ENCODE results near the gene MMP11.

MMP11 gene

DNA sequence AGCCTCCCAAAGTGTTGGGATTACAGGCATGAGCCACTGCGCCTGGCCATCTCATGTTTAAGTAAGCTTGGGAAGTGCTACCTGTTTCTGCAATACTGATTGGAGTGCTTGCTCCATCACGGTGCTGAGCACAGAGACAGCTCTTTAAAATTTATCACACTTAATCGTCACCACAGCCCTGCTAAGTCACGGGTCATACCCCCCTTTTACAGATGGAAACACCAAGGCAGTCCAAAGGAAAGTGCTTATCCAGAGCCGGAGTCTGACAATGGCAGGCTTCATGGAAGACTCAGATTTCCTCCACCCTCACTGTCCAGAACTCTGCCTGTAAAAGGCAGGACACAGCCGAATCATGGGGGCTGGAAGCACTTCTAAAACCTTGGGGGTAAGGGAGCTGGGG, 12.6 kb upstream of the MMP11 start:
- DNase-seq = no peak

DNA sequence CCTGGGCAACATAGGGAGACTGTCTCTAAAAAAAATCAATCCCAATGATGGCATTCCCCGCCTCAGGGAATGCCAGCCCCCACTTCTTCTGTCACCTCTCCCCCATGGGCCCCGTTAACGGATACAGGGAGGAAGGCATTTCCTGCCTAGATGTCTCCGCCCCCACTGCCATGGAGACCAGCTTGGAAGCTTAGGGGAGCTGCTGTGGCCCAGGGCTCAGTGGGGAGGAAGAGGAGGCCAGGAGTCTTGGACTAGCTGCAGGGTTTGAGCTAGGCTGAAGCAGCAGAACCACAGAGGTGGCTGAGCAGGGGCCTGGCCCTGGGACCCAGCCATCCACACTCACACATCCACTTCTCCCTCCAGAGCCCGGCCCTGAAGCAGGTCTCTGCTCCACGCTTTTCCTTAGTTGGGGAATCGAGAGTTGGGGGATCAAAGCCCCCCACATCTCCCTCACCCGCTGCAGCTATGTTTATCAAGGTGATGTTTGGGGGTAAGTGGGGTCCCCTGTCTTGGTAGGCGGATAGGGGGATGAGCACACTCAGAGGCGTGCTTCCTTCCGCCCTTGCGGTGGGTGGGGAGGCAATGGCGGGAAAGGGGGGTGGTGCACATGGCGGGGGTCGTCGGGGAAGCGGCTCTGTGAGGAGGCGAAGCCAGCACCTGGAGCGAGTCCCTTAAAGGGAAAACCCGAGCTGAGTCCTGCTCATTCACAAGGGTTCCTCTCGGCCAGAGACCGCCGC, 9.6 kb upstream of the MMP11 start, which contains the start of gene C22orf15:
Gene C22orf15 (plus strand): TSS at position 149 of the 737 bp plus-strand sequence. CDS start 317 bp downstream, at position 466.
- DNase-seq = no peak

DNA sequence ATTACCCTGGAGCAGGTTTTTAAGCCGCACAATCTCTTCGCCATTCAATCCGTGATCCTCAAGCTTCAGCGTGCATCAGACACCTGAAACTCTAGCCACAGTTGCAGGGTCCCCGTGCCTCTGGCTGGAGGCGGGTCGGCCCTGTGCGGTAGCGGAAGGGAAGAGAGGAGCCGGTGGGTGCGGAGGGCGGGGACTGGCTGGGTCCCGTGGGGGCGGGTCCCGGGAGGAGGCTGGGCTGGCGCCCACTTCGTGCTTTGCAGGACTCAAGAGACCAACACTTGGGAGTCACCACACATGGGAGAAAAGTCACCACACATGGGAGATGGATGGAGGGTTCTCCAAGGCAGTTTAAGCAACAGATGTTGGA, 9.1 kb upstream of the MMP11 start:
- no peak for DNase-seq

DNA sequence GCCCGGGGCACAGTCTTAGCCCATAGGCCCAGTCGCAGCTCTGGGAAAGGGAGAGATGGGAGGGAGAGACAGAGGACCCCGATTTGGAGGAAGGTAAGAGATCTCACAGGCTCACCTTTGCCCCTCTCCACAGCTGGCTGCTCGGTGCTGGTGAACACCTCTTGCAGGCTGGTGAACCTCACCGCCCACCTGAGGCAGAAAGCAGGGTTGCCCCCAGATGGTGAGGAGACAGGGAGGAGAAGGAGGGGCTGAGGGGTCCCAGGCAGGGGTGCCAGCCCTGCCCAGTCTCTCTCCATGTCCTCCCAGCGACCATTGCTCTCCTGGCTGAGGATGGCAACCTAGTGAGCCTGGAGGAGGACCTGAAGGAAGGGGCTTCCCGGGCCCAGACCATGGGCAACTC, 8.7 kb upstream of the MMP11 start:
- DNase-seq = no peak

DNA sequence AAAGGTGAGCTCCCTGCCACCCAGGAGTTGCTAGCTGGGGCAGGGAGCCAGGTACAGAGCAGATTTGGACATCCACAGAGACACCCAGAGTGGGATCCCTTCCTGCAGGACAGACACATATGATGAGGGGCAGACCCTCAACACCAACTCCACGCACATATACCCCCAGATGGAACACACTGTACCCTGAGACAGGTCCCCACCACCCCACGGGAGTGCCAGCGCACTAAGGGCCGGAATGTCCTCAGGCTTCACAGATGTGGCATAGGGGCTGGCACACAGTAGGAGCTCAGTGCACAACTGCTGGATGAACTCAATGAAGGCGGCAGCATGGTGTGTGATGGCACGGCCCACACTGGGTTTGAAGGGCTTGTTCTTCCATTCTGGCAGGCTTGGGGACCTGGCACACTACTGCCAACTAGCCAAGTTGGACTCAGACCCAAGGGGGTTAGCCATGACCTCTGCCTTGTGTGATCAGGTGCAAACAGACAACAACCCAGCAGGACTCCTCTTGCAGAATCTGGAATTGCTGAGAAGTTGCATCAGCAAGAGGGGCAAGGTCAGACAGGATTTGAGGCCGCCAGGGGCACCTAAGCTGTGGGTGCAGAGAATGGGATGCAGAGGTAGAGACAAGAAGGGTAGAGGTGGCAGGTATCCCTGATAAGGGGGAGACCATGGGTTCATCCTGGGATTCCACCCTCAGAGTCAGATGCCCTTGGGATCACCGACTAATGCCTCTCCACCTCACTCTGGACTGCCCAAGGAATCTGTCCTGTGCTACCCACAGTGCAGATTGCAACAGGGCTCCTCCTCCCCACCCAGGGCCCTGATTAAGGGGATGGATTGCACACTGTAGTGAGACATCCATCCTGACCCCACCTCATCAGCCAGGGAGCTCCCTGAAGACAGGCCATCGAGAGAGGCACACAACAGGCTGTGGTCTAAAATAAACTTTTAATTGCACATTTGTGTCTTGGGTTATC, 7.5 kb upstream of the MMP11 start:
- DNase-seq = no peak

DNA sequence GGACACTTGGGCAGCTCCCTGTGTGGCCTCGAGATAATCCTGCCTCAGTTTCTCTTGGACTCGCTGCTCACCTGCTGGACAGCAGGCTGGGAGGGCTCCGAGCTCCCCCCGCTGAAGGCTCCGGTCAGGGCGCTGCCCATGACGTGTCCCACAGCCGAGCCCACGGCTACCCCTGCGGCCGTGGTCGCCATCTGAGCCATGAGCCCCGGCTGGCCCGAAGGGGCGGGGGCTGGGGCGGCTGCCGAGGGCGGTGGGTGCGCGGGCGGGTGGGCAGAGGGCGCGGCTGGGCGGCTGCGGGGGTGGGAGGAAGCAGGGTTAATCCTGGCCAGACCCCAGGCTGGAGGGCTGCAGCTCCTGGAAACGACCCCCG, 5.4 kb upstream of the MMP11 start:
- DNase-seq = no peak

DNA sequence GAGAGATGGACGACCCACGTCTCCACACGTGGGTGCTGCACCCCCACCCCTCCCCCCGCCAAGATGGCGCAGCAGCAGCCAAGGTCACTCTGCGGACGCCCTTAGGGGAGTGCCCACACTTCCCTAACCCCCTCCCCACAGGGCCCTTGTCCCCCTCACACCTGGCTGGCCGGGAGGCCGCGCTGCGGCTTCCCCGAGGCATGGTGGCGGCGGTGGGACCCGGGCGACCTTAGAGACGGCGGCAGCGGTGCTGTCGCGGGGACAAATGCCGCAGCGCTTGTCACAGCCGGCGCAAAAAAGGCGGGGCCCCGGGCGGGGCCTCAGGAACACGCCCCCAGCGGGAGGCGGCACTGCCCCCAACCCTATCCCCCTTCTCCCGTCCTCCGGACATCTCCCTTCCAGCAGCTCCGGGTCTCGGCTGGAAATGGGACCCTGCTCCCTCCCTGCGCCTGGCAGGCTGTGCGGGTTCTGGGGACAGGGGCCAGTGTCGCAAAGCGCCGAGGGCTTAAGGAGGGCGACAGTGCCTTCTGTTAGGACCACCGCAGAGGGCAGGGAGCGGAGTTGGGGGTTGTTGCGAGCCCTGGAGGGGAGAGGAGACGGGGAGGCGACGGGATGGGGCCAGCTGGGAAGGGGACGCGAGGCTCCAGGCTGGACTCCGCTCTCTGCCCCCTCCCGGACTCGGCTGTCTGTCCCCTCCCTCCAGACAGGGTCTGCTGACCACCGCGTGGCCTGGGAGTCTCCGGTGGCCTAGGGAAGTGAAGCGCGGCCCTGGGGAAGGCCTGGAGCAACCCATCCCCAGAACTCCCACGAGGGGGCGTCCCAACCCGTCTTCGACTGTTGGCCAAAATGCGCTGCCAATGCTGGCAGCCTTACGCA, 4.7 kb upstream of the MMP11 start, which contains the start of gene CHCHD10:
Gene CHCHD10 (minus strand): TSS at position 300 of the 876 bp plus-strand sequence. CDS start 98 bp downstream, at position 202.
- no peak for DNase-seq

DNA sequence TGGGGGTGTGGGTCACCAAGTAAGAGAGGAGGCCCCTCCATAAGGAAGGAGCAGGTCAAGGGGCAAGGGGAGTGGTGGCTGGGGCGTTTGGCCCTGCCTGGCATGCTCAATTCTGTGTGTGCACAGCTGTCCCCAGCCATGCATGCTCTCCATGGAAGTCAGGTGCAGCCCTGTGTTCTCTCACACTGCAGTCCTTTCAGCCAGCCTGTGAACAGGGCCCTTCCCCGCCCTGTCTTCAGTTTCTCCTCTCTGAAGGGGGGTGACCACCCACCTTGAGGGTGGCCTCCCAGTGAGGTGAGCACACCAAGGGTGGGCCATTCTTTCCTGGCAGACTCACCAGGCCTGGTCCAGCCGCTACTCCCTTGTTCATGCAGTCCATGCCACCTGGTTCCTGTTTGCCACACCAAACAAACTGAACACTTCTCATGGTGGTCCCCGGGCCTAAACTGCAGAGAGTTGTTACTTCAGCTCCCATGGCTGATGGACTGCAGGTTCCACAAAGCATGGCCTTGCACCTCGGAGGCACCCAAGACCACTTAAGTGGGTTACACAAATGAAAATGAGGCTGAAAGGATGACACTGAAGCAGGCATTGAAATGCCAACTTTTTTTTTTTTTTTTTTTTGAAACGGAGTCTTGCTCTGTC, 3.2 kb upstream of the MMP11 start:
- DNase-seq = no peak

DNA sequence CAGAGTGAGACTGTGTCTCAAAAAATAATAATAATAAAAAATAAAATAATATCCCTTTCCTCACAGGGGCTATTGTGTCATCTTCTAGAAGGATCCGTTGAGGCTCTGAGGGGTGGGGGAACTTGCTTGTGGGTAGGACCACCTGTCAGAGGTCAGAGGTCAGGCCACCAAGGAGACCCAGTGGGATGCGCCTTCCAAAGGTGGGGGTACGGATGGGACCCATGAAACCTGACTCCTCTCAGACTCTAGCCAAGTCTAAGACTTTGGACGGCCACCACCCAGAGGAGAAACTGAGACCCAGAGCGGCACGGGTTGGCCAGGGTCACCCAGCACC, 367 bp upstream of the MMP11 start:
- no peak for DNase-seq

DNA sequence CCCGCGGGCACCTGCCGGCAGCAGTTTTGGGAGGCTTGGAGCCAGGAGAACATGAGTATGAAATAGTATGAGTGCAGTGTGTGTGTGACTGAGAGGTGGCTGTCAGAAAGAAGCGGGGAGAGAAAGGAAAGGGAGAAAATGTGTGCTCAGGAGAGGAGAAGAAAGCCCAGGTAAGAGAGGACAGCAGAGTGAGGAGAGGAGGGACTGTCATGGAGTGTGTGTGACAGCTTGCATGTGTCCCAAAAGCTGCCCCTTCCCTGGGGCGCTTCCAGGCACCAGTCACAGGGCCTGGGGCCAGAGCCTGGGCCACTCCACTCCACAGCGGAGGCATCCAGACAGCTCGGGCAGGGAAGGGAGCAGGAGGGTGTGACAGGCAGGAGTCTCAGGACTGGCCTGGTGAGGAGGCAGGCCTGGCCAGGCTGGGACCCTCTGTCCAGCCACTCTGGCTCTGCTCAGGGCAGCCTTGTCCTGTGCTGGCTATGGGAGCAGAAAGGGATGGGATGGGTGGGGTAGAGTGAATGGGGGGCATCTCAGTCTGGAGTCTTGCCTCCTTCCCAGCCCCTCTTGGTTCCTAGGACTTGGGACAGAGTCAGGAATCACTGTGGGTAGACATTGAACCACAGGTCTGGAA, 949 bp downstream of the MMP11 start:
- DNase-seq = no peak

DNA sequence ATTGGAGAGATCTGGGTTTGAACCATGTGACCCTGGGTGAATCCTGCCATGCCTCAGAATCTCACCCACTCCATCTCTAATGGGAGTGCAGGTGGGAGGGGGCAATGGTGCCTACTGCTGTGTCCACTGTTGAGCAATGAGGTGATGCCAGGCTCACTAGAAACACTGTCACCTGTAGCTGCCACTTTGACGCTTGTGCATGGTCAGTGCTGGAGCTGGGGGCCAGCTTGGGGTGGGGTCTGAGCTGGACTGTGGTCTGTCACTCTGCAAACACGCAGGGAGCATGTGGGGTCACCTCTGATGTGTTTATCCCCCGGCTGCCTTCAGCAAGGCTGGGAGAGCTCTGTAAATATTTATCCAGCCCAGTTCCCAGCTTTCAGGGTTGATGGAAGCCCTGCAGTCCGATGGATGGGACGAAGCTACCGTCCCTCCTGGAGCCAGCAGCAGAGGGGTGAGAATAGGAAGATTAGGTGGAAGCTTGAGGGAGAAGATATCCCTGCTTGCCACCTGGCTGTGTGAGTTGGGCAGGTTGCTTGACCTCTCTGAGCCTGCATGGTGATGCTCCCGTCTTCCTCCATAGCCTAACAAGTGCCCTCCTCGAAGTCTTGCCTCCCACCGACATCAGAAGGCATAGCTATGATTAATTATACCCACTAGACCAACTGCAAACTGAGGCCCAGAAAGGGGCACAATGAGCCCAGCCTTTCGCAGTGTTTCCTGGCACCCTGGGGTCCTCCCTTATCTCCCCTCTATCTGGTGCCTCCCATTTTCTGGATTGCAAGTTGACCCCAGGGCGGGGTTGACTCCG, 1.7 kb downstream of the MMP11 start:
- no peak for DNase-seq

DNA sequence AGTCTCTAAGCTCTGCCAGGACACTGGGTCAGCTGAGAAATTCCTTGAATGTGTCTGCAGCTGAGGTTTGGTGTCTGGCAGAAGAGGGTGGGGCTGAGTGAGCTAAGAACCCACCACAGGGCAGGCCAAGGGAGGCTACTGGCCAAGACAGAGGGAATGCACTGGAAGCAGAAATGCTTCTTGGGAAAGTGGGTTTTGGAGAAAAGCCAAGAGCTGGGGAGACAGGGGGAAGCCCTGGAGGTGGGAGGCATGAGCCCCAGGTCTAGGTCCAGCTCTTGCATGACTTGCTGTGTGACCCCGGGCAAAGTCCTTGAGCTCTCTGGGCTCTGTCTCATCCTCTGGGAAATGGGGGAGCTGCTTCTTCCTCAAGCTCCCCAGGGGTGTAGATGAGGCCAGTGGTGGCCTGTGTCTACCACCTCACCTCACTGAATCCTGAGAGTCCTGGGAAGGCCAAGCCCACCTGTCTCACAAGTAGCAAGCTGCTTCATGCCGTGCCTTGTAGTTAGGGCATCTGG, 2.3 kb downstream of the MMP11 start:
- DNase-seq = no peak

DNA sequence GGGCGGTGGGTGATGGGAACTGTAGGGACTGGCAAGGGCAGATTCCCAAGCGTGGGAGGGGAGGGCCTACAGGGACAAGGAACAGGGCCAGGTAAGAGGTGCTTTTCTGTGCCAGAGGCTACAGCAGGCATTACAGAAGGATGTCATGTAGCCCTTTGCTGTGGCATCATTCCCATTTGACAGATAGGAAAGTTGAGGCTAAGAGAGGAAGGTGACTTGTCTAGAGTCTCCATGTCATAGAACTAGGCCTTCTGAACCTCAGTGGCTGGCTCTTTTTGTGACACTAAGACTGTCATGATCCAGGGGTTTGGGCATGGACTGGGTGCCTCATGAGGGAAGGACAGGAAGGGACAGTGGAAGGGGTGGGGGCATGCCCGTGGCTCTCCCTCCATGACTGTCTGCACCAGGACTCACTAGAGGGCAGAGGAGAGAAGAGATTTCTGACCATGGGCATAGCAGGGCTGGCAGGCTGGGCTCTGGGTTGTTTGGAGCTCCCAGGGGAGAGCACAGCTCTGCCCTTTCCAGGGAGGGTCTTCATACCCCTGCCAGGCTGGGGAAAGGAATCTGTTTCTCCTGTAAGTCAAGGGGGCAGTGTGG, 3.2 kb downstream of the MMP11 start:
- DNase-seq = no peak

DNA sequence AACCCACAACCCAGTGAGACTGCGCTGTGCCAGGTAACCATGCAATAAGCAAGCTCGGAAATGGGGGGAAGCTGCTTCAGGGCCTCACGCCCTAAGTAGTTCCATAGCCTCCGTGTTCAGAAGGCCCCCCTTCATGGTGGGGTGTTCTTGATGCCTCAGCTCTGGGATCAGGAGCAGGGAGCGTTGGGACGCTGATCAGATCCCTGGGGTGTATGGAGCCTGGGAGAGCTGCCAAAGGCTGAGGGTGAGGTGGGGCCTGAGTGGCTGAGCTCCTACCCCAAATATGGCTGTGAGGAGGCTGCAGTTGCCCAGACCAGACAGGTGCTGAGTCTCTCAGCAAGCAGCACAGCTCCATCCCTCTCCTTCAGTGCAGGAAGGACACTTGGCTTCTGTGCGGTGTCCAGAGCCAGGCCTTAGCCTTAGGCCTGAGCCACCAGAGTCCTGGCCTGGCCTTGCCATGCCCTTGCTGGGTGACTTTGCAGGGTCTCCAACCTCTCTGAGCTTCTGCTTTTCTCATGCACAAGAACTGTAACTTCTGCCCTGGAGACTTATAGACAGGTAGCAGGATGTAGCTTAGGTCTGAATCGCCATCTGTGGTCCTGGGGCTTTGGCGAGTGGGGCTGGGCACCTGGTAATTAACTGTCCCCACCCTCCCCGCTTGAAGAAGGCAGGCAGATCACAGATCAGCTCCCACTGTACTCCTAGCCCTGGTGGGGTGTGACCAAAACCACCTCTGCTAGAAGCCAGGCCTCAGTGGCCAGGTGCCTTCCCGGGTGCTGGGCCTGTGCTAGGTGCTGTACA, 5.3 kb downstream of the MMP11 start:
- DNase-seq = no peak

DNA sequence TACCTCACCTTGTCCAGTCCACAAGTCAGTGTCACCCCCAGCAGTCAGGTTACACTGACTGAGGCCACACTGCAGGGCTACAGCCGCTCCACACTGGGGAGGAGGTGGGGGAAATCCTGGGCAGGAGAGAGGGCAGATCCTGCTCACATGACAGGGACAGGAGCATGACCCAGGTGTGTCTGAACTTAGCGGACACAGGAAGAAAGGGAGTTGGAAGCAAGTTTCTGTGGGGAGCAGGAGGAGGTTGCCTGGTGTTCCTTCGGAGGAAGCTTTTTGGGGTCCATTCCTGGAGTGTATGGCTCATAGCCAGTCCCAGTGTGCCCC, 5.9 kb downstream of the MMP11 start:
- DNase-seq = no peak

DNA sequence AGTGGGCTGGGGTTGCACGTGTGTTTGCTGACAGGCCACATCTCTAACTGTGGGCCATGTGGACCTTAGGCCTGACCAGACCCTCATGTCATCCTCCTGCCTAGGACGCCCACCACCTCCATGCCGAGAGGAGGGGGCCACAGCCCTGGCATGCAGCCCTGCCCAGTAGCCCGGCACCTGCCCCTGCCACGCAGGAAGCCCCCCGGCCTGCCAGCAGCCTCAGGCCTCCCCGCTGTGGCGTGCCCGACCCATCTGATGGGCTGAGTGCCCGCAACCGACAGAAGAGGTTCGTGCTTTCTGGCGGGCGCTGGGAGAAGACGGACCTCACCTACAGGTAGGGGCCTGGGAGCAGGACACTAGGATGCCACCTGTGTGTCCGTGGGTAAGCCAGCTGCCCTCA, 6.4 kb downstream of the MMP11 start:
- no peak for DNase-seq

DNA sequence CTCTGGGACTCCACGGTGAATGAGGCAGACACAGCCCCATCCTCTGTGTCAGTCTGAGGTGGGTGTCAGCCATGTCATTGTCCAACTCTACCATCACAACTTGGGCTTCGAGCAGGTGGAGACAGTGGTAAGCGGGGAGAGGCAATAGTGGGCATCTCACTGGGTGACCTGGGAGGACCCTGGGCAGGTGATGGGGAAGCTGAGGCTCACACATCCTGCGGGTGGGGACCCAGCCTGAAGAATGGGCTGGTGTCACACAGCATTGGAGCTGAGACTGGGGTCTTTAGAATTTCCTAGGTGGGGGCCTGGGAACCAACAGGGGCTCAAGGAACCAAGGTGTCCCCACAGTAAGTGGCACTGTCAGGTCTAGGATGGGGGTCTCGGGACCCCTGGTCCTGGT, 7.1 kb downstream of the MMP11 start:
- DNase-seq = no peak

DNA sequence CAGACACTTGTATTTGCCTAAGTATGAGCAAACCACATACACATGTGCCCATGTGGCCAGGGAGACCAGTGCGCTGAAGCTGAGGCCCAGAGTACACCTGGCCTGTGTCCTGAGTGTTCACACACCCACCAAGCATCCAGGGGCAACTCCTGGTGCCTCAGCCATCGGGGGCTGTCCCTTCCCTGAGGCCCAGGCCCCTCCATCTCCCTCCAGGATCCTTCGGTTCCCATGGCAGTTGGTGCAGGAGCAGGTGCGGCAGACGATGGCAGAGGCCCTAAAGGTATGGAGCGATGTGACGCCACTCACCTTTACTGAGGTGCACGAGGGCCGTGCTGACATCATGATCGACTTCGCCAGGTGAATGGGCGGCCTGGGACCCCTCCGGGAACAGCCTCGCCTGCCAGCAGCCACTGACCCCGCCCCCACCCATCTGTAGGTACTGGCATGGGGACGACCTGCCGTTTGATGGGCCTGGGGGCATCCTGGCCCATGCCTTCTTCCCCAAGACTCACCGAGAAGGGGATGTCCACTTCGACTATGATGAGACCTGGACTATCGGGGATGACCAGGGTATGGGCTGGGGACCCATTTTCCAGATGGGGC, 7.6 kb downstream of the MMP11 start:
- no peak for DNase-seq

DNA sequence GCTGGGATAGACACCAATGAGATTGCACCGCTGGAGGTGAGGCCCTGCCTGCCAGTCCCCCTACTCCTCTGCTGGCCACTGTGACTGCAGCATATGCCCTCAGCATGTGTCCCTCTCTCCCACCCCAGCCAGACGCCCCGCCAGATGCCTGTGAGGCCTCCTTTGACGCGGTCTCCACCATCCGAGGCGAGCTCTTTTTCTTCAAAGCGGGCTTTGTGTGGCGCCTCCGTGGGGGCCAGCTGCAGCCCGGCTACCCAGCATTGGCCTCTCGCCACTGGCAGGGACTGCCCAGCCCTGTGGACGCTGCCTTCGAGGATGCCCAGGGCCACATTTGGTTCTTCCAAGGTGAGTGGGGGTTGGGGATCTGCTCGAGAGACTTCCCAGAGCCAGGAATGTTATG, 8.4 kb downstream of the MMP11 start:
- DNase-seq = no peak
